ENCODE measurements around the gene PLEKHG4B. TPM values are rescaled to one million over a fixed set of nuclear protein-coding genes. Genes with fewer than 3 reads are reported as not detected.

The PLEKHG4B gene
- total RNA-seq, 1 experiment from 2014 or later = 44.3 TPM

- H3K27me3 ChIP-seq (ENCODE audit: insufficient read depth, low read length) = no peaks in the 10 kb centered on the region
- Mint-ChIP-seq H3K4me3 (no peak overlapping the region), H3K27ac (no peak overlapping the region), H3K36me3 (ENCODE audit: insufficient read depth in 1 of 3, low read depth in 3 of 3) (peaks cover 0 to under 1% (median 0%) of the 10 kb centered on the region in 3 experiments; a peak in 1 of 7 replicates), H3K27me3 (ENCODE audit: low read depth) (no peaks in the 10 kb centered on the region; the same call in none of the 2 replicates), H3K9me3 (no peaks in the 10 kb centered on the region), H3K4me1 (peaks cover 44 to 52% of the 10 kb centered on the region in 2 experiments)
- H3K56ac ChIP-seq (ENCODE audit: insufficient read length, low read depth, low read length) = no peak overlapping the region
- no peak overlapping the region for H3T11ph ChIP-seq (ENCODE audit: low read length)
- H2BK120ac ChIP-seq (ENCODE audit: low read depth, low read length, poor library complexity, severe bottlenecking) = no peak overlapping the region
- H3K4me2 ChIP-seq (ENCODE audit: insufficient read depth, insufficient read length, low read length) = no peak overlapping the region
- H2BK12ac ChIP-seq (ENCODE audit: insufficient read length, low read depth, low read length) = no peak overlapping the region
- H4K5ac ChIP-seq (ENCODE audit: insufficient read length, low read depth, low read length) = no peak overlapping the region
- H3K4ac ChIP-seq (ENCODE audit: low read depth, low read length) = no peak overlapping the region
- no peak overlapping the region for H2AK5ac ChIP-seq (ENCODE audit: insufficient read length, low read length)
- no peak overlapping the region for H2AFZ ChIP-seq (ENCODE audit: low read length)
- H3K23ac ChIP-seq (ENCODE audit: insufficient read length, low read depth, low read length) = no peak overlapping the region
- no peak overlapping the region for H3K27ac ChIP-seq (ENCODE audit: insufficient read length, low read depth, low read length)
- H4K8ac ChIP-seq (replicated peaks; ENCODE audit: insufficient read length, low read depth, low read length) = no peak overlapping the region
- H3K18ac ChIP-seq (ENCODE audit: insufficient read length, low read depth, low read length) = no peak overlapping the region
- H3K23me2 ChIP-seq (ENCODE audit: insufficient read length, low read depth, low read length, poor library complexity, severe bottlenecking) = peaks cover 6% of the 10 kb centered on the region
- H2BK5ac ChIP-seq (ENCODE audit: insufficient read length, low read length) = no peak overlapping the region
- H3K9ac ChIP-seq (ENCODE audit: extremely low read depth, insufficient read length, low read length) = no peak overlapping the region
- peaks cover 6% of the 10 kb centered on the region; the same call in 1 of the 2 replicates for H3K4me1 ChIP-seq (ENCODE audit: insufficient read depth, low read length)
- no peak overlapping the region for H4K91ac ChIP-seq (ENCODE audit: insufficient read length, low read depth, low read length)
- no peak for DNase-seq
- no peak for TF ChIP-seq CTCF (conservative IDR thresholded peaks at IDR 0.05)
- H3K14ac ChIP-seq (ENCODE audit: insufficient read depth, low read length) = no peak overlapping the region
- no peaks in the 10 kb centered on the region for H3K79me2 ChIP-seq (ENCODE audit: insufficient read depth, low read length)
- no peaks in the 10 kb centered on the region for H3K79me1 ChIP-seq (ENCODE audit: insufficient read depth, low read depth, low read length, poor library complexity, severe bottlenecking)
- no peak overlapping the region for H2BK20ac ChIP-seq (ENCODE audit: low read depth, low read length, poor library complexity, severe bottlenecking)
- H3K9me3 ChIP-seq (ENCODE audit: control insufficient read depth, low read depth, low read length) = no peaks in the 10 kb centered on the region
- no peak overlapping the region for H2BK15ac ChIP-seq (ENCODE audit: low read depth, low read length)
- no peaks in the 10 kb centered on the region for H4K20me1 ChIP-seq (ENCODE audit: control insufficient read depth, insufficient read depth, insufficient read length)
- WGBS (ENCODE audit: extremely low coverage, insufficient read length, low lambda C conversion rate) = no CpG with 5 or more reads among the region's 10 CpGs
Observed at GRCh38 chr5:77546-77945, 14.4 kb upstream of the PLEKHG4B start.

Measured in H9 (cell line).